ENCODE measurements around the gene WDR48.

WDR48 gene

DNA sequence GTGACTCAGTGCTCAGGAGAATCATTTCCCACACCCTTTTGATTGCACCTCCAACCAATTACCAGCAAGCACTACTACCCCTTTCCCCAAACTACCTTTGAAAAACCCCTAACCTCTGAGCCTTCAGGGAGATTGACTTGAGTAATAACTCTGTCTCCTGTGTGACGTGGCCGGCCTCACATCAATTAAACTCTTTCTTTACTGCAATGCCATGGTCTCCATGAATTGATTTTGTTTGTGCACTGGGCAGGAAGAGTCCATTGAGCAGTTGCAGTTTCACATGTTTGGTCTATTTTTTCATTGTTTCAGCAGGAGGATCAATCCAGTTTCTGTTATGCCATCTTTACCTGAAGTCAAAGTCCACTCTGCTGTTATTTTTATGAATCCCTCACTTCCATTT lies 32.5 kb upstream of the WDR48 start:
- TF ChIP-seq, protein P1, sequence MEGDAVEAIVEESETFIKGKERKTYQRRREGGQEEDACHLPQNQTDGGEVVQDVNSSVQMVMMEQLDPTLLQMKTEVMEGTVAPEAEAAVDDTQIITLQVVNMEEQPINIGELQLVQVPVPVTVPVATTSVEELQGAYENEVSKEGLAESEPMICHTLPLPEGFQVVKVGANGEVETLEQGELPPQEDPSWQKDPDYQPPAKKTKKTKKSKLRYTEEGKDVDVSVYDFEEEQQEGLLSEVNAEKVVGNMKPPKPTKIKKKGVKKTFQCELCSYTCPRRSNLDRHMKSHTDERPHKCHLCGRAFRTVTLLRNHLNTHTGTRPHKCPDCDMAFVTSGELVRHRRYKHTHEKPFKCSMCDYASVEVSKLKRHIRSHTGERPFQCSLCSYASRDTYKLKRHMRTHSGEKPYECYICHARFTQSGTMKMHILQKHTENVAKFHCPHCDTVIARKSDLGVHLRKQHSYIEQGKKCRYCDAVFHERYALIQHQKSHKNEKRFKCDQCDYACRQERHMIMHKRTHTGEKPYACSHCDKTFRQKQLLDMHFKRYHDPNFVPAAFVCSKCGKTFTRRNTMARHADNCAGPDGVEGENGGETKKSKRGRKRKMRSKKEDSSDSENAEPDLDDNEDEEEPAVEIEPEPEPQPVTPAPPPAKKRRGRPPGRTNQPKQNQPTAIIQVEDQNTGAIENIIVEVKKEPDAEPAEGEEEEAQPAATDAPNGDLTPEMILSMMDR (IDR thresholded peaks at IDR 0.05; ENCODE audit: control insufficient read depth, insufficient read depth, low read depth, low read length, missing control alignments) = no peak
- no peak overlapping the region for H3K4me3 ChIP-seq (ENCODE audit: control insufficient read depth, low read depth, low read length)
- no peak for DNase-seq (ENCODE audit: low read depth)

DNA sequence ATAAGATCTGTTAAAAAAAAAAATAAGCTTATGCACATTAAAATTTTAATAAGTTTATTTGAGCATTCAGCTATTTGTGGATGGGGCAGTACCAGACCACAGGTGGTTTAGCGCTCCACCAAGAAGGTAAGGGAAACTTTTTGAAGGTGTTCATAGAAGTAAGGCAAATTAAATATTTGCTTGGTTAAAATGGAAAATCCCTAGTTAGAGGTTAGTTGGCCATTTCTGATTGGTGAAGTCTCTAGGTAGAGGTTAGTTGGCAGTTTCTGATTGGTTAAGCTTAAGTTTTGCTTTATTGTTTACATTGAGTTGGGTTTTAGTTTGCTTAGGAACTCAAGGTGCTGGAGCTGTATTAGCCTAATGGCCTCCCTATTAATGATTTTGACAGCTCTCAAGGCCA lies 30.8 kb upstream of the WDR48 start:
- no peak overlapping the region for H3K4me3 ChIP-seq (ENCODE audit: control insufficient read depth, low read depth, low read length)
- TF ChIP-seq, protein P1 (IDR thresholded peaks at IDR 0.05; ENCODE audit: control insufficient read depth, insufficient read depth, low read depth, low read length, missing control alignments) = no peak
- no peak for DNase-seq (ENCODE audit: low read depth)

DNA sequence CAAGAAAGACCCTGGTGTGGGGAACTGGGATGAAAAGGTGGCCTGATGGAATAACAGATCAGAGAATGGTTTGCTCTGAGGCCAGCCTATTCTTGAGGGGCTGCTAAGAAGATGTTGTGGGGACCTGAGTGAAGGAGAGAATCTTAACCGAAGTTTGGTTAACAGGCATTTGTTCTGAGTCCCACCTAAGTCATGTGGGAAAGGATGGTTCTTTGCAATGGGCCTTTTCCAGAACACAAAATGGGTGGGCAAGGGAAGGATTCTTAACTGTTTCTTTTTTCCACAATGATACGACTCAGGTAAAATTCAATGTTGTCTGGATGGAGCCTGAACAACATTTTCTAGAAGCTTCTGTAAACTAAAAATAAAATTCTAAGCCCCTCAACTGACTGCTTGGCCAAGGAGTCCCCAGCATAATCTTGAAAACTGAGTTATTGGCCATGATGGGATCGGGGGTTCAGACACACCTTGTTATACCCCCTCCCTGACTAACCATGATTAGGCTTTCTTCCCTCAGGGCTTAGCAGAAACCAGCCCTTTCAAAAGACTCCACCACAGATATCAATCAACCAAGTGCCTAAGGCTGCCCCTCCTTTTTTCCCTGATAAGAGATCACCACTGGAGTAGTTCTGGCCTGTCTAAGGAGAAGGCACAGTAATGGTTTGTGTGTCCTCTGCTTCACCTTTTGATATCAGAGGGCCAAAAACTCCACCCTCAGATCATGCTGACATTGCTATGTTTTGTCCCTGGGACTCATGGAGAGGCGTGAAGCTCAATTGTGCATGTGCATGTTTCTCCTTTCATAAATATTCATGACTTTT lies 30.1 kb upstream of the WDR48 start:
- no peak overlapping the region for H3K4me3 ChIP-seq (ENCODE audit: control insufficient read depth, low read depth, low read length)
- TF ChIP-seq, protein P1 (IDR thresholded peaks at IDR 0.05; ENCODE audit: control insufficient read depth, insufficient read depth, low read depth, low read length, missing control alignments) = no peak
- no peak for DNase-seq (ENCODE audit: low read depth)

GRCh38 chr3:39022286-39022630 lies 29.6 kb upstream of the WDR48 start:
- DNase-seq (ENCODE audit: low read depth) = no peak
- TF ChIP-seq, protein P1 (IDR thresholded peaks at IDR 0.05; ENCODE audit: control insufficient read depth, insufficient read depth, low read depth, low read length, missing control alignments) = no peak

GRCh38 chr3:39024497-39024896 lies 27.3 kb upstream of the WDR48 start:
- H3K4me3 ChIP-seq (ENCODE audit: control insufficient read depth, low read depth, low read length) = no peak overlapping the region
- DNase-seq (ENCODE audit: low read depth) = no peak
- TF ChIP-seq, protein P1 (IDR thresholded peaks at IDR 0.05; ENCODE audit: control insufficient read depth, insufficient read depth, low read depth, low read length, missing control alignments) = no peak

More at GRCh38 chr3:39022286-39022630, 29.6 kb upstream of the WDR48 start:
- H3K4me3 ChIP-seq (ENCODE audit: control insufficient read depth, low read depth, low read length) = no peak overlapping the region

DNA sequence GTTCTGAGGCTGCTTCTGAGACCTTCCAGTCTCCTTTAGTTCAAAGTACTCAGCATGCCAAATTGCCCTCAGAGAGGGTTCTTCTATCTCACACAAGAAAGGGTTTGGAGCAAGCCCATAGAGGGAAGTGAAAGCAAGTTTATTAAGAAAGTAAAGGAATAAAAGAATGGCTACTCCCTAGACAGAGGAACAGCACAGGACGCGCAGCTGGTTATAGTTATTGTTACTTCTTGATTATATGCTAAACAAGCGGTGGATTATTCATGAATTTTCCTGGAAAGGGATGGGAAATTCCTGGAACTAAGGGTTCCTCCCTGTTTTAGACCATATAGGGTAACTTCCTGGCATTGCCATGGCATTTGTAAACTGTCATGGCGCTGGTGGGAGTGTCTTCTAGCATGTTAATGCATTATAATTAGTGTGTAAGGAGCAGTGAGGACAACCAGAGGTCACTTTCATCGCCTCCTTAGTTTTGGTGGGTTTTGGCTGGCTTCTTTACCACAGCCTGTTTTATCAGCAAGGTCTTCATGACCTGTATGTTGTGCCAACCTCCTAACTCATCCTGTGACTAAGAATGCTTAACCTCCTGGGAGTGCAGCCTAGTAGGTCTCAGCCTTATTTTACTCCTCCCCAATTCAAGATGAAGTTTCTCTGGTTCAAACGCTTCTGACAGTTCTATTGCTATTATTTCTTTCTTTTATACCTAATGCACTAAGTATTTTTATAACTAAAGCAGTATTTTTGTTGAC lies 26.4 kb upstream of the WDR48 start:
- no peak for DNase-seq (ENCODE audit: low read depth)
- TF ChIP-seq, protein P1 (IDR thresholded peaks at IDR 0.05; ENCODE audit: control insufficient read depth, insufficient read depth, low read depth, low read length, missing control alignments) = no peak
- no peak overlapping the region for H3K4me3 ChIP-seq (ENCODE audit: control insufficient read depth, low read depth, low read length)
